Bronchial epithelial cell (primary cell): Measurements from ENCODE around the gene PCYT2. TPM values are rescaled to one million over a fixed set of nuclear protein-coding genes. Genes with fewer than 3 reads are reported as not detected.

Experiments used
- DNase-seq: peaks from one replicate; pipeline ENCODE4 v3.0.0-alpha.2; 2010; ENCODE audit warnings: low read depth
- FAIRE-seq: peaks from 2 replicates; lab custom pipeline; 2011; peaks lifted over from hg19 to GRCh38; lab: Jason Lieb, UNC
- H3K27me3 ChIP-seq: 2 replicates; pipeline ENCODE4 v1.5.1; 2011; ENCODE audit warnings: low read length; ENCODE audit not compliant: control insufficient read depth, insufficient read depth
- H3K36me3 ChIP-seq: 2 replicates; pipeline ENCODE4 v1.5.1; 2011; ENCODE audit warnings: low read length; ENCODE audit not compliant: control insufficient read depth, insufficient read depth
- H3K4me3 ChIP-seq: 2 replicates; pipeline ENCODE4 v1.5.1; 2011; ENCODE audit warnings: mild to moderate bottlenecking, low read depth, low read length, control low read depth
- CTCF ChIP-seq: IDR thresholded peaks from 2 replicates; pipeline ENCODE4 v1.5.1; 2011; ENCODE audit warnings: mild to moderate bottlenecking, moderate library complexity, low read length, control low read depth, inconsistent platforms; ENCODE audit not compliant: insufficient read depth, severe bottlenecking
- total RNA-seq: library from RNA; depleted of rRNA; stranded (reverse); fragments of >200 nt; gene quantifications from 2 replicates; pipeline ENCODE4 v1.2.1, GENCODE V29; 2014

Gene PCYT2
- total RNA-seq, 1 donor from 2014 or later, result 29.5 TPM

- H3K27me3 ChIP-seq, result no peaks in the 10 kb centered on the region
- no peak overlapping the region for H3K4me3 ChIP-seq
- no peak for DNase-seq
- FAIRE-seq, result no peak
- no peak for TF ChIP-seq CTCF
- H3K36me3 ChIP-seq, result peaks cover 39% of the 10 kb centered on the region
Measured at GRCh38 chr17:81915331-81915730, 4.1 kb upstream of the PCYT2 start.

- no peaks in the 10 kb centered on the region for H3K27me3 ChIP-seq
- FAIRE-seq, result no peak
- peaks cover 38% of the 10 kb centered on the region for H3K36me3 ChIP-seq
- no peak for TF ChIP-seq CTCF
- DNase-seq, result no peak
- no peak overlapping the region for H3K4me3 ChIP-seq
Measured at GRCh38 chr17:81914103-81914850, 3.1 kb upstream of the PCYT2 start.

GRCh38 chr17:81913394-81914102 lies 2.3 kb upstream of the PCYT2 start:
- no peak overlapping the region for H3K4me3 ChIP-seq
- DNase-seq (no peak), FAIRE-seq (no peak)
- no peaks in the 10 kb centered on the region for H3K27me3 ChIP-seq
- peaks cover 45% of the 10 kb centered on the region for H3K36me3 ChIP-seq
- TF ChIP-seq CTCF, result no peak

- no peak overlapping the region for H3K4me3 ChIP-seq
- no peaks in the 10 kb centered on the region for H3K27me3 ChIP-seq
- H3K36me3 ChIP-seq, result peaks cover 51% of the 10 kb centered on the region
- DNase-seq (peak; percentile 48), FAIRE-seq (no peak)
- TF ChIP-seq CTCF, result no peak
Measured at GRCh38 chr17:81912441-81913309, 1.5 kb upstream of the PCYT2 start.

- no peak for DNase-seq
- no peak for TF ChIP-seq CTCF
- peaks cover 56% of the 10 kb centered on the region for H3K36me3 ChIP-seq
- no peak overlapping the region for H3K4me3 ChIP-seq
- no peaks in the 10 kb centered on the region for H3K27me3 ChIP-seq
- no peak for FAIRE-seq
Measured at GRCh38 chr17:81911969-81912368, 770 bp upstream of the PCYT2 start.
